Measurements from ENCODE around the gene GIMAP2.

The GIMAP2 gene

DNA sequence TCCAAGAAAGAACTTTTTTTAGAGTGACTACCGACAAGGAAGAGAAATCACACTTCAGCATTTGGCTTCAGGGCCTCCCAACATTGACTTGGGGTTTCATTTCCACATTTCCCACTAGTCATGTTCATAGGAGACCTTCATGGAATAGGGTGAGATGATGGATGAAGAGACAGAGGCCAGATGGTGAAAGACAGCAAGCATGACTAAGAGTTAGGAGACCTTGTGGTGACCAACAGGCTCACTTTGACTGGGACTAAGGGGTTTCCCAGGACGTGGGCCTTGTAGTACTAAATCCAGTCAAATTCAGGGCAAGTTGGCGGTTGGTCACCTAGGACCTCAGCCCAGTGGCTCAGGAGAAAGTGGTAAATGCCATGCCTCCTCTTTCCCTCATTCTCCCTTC lies 48.7 kb downstream of the GIMAP2 start:
- FAIRE-seq, result no peak
- DNase-seq (ENCODE audit: insufficient read length, low spot score), result no peak
- TF ChIP-seq, protein P1, sequence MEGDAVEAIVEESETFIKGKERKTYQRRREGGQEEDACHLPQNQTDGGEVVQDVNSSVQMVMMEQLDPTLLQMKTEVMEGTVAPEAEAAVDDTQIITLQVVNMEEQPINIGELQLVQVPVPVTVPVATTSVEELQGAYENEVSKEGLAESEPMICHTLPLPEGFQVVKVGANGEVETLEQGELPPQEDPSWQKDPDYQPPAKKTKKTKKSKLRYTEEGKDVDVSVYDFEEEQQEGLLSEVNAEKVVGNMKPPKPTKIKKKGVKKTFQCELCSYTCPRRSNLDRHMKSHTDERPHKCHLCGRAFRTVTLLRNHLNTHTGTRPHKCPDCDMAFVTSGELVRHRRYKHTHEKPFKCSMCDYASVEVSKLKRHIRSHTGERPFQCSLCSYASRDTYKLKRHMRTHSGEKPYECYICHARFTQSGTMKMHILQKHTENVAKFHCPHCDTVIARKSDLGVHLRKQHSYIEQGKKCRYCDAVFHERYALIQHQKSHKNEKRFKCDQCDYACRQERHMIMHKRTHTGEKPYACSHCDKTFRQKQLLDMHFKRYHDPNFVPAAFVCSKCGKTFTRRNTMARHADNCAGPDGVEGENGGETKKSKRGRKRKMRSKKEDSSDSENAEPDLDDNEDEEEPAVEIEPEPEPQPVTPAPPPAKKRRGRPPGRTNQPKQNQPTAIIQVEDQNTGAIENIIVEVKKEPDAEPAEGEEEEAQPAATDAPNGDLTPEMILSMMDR (IDR thresholded peaks at IDR 0.05; ENCODE audit: insufficient read depth, missing control alignments), result no peak

DNA sequence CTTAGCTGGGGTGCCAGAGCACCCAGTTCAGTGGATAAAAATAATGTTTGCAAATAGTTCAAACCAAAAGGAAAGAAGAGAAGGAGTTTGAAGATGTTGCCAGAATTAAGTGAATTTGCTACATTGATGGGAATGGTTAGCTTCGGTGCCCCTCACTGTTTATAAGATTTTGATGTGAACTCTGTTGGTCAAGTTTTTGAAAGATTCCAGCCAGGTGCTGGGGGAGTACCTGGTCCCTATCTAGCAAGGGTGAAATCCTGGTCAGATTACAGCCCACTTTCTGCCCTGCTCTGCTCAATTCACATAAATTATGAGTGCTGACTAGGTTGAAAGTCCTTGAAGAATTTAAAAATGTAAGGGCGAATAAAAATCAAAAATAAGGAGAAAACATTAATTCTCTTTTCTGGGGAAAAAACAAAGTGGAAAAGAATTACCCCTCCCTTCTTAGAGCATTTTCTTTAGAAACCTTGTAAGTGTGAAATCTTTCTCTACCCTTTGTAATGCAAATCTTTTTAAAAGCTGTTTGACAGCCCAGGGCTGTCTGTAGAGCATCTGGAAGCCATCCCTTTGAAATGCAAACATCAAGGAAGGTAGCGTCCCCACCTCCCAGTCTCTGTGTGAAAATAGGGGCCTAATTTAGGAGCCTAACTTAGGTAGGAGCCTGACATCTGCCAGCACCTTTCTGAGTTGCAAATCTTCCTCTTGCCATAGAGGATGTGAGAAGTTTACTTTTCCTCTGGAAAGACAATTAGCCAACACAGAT lies 50.3 kb downstream of the GIMAP2 start:
- FAIRE-seq, result no peak
- TF ChIP-seq, protein P1 (IDR thresholded peaks at IDR 0.05; ENCODE audit: insufficient read depth, missing control alignments), result no peak
- DNase-seq (ENCODE audit: insufficient read length, low spot score), result no peak

DNA sequence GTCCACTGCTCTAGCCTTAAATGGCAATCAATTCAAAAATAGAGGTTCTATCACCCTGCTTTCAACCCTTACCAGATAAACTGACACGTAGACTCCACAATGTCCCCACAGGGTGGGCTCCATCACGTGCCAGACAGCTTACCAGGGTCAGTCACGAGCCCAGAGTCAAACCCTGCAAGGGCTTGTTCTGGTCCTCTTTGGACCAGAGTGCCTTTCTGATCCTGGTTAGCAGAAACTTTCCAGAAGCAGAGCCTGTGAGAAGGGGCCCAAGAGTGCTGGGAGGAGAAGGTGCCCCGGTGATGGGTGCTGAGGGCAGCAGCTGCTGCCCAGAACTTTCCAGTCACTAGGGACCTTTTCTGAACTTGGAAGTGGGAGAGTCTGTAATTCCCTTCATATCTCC lies 51.4 kb downstream of the GIMAP2 start:
- TF ChIP-seq, protein P1 (IDR thresholded peaks at IDR 0.05; ENCODE audit: insufficient read depth, missing control alignments), result no peak
- FAIRE-seq (no peak), DNase-seq (ENCODE audit: insufficient read length, low spot score) (no peak)

DNA sequence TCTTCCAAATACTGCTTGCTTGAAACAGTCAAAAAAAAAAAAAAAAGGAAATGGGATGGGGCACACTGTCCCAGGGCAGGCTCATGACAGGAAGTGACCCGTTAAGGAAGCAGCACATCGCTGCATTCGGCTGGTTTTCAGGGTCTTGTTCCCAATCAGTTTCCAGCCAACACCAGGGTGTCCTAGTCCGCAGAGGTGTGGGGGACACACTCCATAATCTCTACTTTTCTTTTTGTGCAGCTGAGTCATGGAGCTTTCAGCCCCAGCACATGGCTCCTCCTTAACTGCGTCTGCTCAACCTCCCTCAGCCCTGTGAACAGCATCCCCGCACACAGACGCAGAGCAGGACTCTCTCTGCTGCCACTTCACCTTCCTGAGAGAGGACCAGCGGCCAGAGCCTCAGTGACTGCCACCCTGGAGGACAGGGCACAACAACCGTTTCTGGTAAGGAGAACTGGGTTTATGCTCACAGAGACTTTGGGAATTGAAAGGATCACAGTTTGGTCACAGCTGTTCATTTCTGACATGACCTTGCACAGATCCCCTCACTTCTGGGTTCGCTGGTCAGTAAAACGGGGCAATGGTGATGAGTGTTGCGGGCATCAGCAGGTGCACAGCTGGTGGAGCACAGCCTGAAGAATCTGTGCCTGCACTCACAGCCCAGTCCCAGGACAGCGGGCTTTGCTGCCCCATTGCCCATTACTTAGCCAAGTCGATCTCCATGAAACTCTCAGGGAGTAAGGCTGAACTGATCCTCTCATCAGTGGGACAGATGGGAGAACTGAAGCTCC lies 52.0 kb downstream of the GIMAP2 start, which contains the start of gene GIMAP5:
TSS of gene GIMAP5 (plus strand) at position 154 of the 791 bp plus-strand sequence. CDS start 3,467 bp downstream, outside the sequence.
- FAIRE-seq, result no peak
- no peak for DNase-seq (ENCODE audit: insufficient read length, low spot score)

DNA sequence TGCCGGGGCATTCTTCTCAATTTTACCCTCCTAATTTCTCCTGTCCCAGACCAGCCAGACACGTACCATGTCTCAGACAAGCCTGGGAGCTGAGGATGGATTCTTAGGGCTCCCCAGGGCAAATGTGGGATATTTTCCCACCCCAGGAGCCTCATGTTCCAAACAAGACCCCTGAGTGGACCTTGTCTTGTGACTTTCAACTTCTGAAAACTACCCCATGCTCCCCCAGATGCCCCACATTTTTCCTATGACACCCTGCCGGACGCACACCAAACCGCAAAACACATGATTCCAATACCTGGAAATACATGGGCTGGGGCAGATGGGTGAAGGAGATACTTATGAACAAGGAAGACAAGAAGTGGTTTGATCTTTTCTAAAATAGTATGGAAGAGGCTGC lies 52.6 kb downstream of the GIMAP2 start:
- no peak for FAIRE-seq
- TF ChIP-seq, protein P1 (IDR thresholded peaks at IDR 0.05; ENCODE audit: insufficient read depth, missing control alignments), result no peak
- DNase-seq (ENCODE audit: insufficient read length, low spot score), result no peak

More for the DNA sequence above, 52.0 kb downstream of the GIMAP2 start, which contains the start of gene GIMAP5:
- TF ChIP-seq, protein P1 (IDR thresholded peaks at IDR 0.05; ENCODE audit: insufficient read depth, missing control alignments), result no peak

DNA sequence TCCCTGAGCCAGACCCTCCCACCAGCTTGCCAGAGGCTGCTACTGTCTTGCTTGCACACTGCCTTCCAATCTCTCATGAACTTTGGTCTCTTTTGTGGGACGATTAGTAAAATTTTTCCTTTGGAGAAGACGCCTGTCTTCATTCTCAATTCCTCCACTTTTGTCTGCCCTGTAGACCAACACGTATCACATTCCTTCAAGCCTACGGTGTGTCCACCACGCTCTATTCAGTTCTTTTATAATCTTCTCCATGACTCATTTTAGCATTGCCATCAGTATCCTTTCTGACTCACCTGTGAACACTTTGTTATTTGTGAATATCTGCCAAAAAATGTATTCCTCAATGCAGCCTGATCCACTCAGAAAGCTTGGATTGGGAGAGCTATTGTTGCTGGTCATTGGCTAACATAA lies 53.1 kb downstream of the GIMAP2 start:
- DNase-seq (ENCODE audit: insufficient read length, low spot score), result no peak
- TF ChIP-seq, protein P1 (IDR thresholded peaks at IDR 0.05; ENCODE audit: insufficient read depth, missing control alignments), result no peak
- no peak for FAIRE-seq
